CD4-positive, CD25-positive, alpha-beta regulatory T cell (primary cell): Measurements from ENCODE around the gene TEX11. TPM values are rescaled to one million over a fixed set of nuclear protein-coding genes. Genes with fewer than 3 reads are reported as not detected.

Source experiments
- ATAC-seq, 2 donors: fragments of 150-1000 bp; cut with Tn5 transposase; one replicate each; pipeline ENCODE4 v1.10.0; 2021; ENCODE audit warnings: low read depth in 2 of 2, moderate number of reproducible peaks in 2 of 2, moderate library complexity in 1 of 2
- DNase-seq, 3 donors: peaks; one replicate each; pipeline versions ENCODE4 v3.0.0 to v3.0.0-alpha.2; 2012 to 2022; ENCODE audit warnings: mixed read lengths in 1 of 3
- H3K27ac ChIP-seq: one replicate; pipeline ENCODE4 v1.7.0; 2013; ENCODE audit warnings: mild to moderate bottlenecking, low read length; ENCODE audit not compliant: insufficient read depth, poor library complexity, severe bottlenecking
- H3K27me3 ChIP-seq: one replicate; pipeline ENCODE4 v1.7.0; 2013; ENCODE audit warnings: low read length; ENCODE audit not compliant: control insufficient read depth, insufficient read depth
- H3K36me3 ChIP-seq: one replicate; pipeline ENCODE4 v1.7.0; 2013; ENCODE audit warnings: mild to moderate bottlenecking, low read length, moderate library complexity; ENCODE audit not compliant: control insufficient read depth, insufficient read depth
- H3K4me1 ChIP-seq: 2 replicates; pipeline ENCODE4 v1.7.0; 2013; ENCODE audit warnings: mild to moderate bottlenecking, low read length; ENCODE audit not compliant: insufficient read depth, control insufficient read depth, poor library complexity, severe bottlenecking
- H3K4me3 ChIP-seq: one replicate; pipeline ENCODE4 v1.7.0; 2013; ENCODE audit warnings: low read depth, mild to moderate bottlenecking, low read length, moderate library complexity
- H3K9me3 ChIP-seq, 2 experiments: 1 replicate in 1 of 2; 2 replicates in 1 of 2; pipeline ENCODE4 v1.7.0; 2013; ENCODE audit warnings: low read length in 2 of 2, mild to moderate bottlenecking in 1 of 2, moderate library complexity in 1 of 2; ENCODE audit not compliant: control insufficient read depth in 2 of 2
- H3K27ac Mint-ChIP-seq, 3 donors: one replicate each; pipeline ENCODE4 v1.8.0; 2020 to 2022; ENCODE audit warnings: mild to moderate bottlenecking in 3 of 3, mixed read lengths in 3 of 3, moderate library complexity in 2 of 3
- H3K27me3 Mint-ChIP-seq: one replicate; pipeline ENCODE4 v1.8.0; 2022; ENCODE audit warnings: mild to moderate bottlenecking, mixed read lengths
- H3K36me3 Mint-ChIP-seq: one replicate; pipeline ENCODE4 v1.8.0; 2020; ENCODE audit warnings: mixed read lengths
- H3K4me1 Mint-ChIP-seq, 4 donors: one replicate each; pipeline ENCODE4 v1.8.0; 2020 to 2022; ENCODE audit warnings: mixed read lengths in 4 of 4, mild to moderate bottlenecking in 1 of 4
- H3K4me3 Mint-ChIP-seq, 4 donors: one replicate each; pipeline ENCODE4 v1.8.0; 2020 to 2022; ENCODE audit warnings: mild to moderate bottlenecking in 4 of 4, mixed read lengths in 4 of 4, moderate library complexity in 3 of 4
- H3K9me3 Mint-ChIP-seq, 7 donors: one replicate each; pipeline ENCODE4 v1.8.0; 2020 to 2022; ENCODE audit warnings: mixed read lengths in 7 of 7, mild to moderate bottlenecking in 3 of 7, moderate library complexity in 2 of 7
- polyA plus RNA-seq, 4 donors: library from polyadenylated mRNA; unstranded; fragments of 300-500 nt; fragmentation: Illumina TruSeq; gene quantifications; one replicate each; pipeline ENCODE4 v1.2.3, GENCODE V29; 2021
- total RNA-seq: library from RNA; stranded (reverse); gene quantifications from one replicate; pipeline ENCODE4 v1.2.3, GENCODE V29; 2022

TEX11 gene
- total RNA-seq (not detected), polyA plus RNA-seq (not detected)

GRCh38 chrX:70908541-70908940 is at the start of gene TEX11:
Gene TEX11, minus strand, starts transcription at chrX:70908711. Its CDS starts 922 bp downstream, at chrX:70907789.
- Histone ChIP-seq H3K27me3 (no peaks in the 10 kb centered on the region), H3K4me3 (no peak within 1 kb of the TSS), H3K27ac (no peak within 1 kb of the TSS), H3K36me3 (no peaks in the 10 kb centered on the region), H3K9me3 (no peaks in the 10 kb centered on the region), H3K4me1 (no peaks in the 10 kb centered on the region)
- Mint-ChIP-seq H3K4me1 (no peaks in the 10 kb centered on the region), H3K36me3 (no peaks in the 10 kb centered on the region), H3K27me3 (no peaks in the 10 kb centered on the region), H3K9me3 (peaks cover 0 to 3% (median 0%) of the 10 kb centered on the region in 7 donors), H3K27ac (no peak within 1 kb of the TSS), H3K4me3 (no peak within 1 kb of the TSS)
- ATAC-seq = no peak
- no peak for DNase-seq

DNA sequence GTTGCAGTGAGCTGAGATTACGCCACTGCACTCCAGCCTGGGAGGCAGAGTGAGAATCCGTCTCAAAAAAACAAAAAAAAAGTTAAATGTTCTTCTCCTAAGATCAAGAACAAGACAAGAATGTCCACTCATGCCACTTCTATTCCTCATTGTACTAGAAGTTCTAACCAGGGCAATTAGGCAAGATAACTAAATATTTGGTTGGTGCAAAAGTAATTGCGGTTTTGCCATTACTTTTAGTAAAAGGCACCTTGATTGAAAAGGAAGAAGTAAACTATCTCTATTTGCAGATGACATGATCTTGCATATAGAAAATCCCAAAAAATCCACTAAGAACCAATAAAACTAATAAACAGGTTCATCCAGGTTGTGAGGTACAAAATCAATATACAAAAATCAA is 46.4 kb upstream of the TEX11 start:
- H3K9me3 Mint-ChIP-seq = peaks cover 0 to 4% (median 0%) of the 10 kb centered on the region in 7 donors
- Histone ChIP-seq H3K27me3 (no peaks in the 10 kb centered on the region), H3K4me1 (no peaks in the 10 kb centered on the region), H3K36me3 (no peaks in the 10 kb centered on the region), H3K4me3 (no peak overlapping the region), H3K27ac (no peak overlapping the region), H3K9me3 (no peaks in the 10 kb centered on the region)
- H3K36me3 Mint-ChIP-seq = no peaks in the 10 kb centered on the region
- H3K27me3 Mint-ChIP-seq = peaks cover 2% of the 10 kb centered on the region
- no peak overlapping the region for H3K27ac Mint-ChIP-seq
- H3K4me1 Mint-ChIP-seq = no peaks in the 10 kb centered on the region
- no peak for DNase-seq
- no peak overlapping the region for H3K4me3 Mint-ChIP-seq
- no peak for ATAC-seq

GRCh38 chrX:70924294-70924911 is 15.9 kb upstream of the TEX11 start:
- H3K27me3 Mint-ChIP-seq = peaks cover 5% of the 10 kb centered on the region
- peaks cover 0 to 2% (median 0%) of the 10 kb centered on the region in 4 donors for H3K4me1 Mint-ChIP-seq
- Histone ChIP-seq H3K4me1 (no peaks in the 10 kb centered on the region), H3K27ac (no peak overlapping the region), H3K27me3 (peaks cover 4% of the 10 kb centered on the region), H3K9me3 (no peaks in the 10 kb centered on the region), H3K36me3 (no peaks in the 10 kb centered on the region), H3K4me3 (no peak overlapping the region)
- H3K9me3 Mint-ChIP-seq = no peaks in the 10 kb centered on the region
- H3K27ac Mint-ChIP-seq = no peak overlapping the region
- ATAC-seq (no peak), DNase-seq (no peak)
- H3K4me3 Mint-ChIP-seq = no peak overlapping the region
- no peaks in the 10 kb centered on the region for H3K36me3 Mint-ChIP-seq

- no peaks in the 10 kb centered on the region for H3K36me3 ChIP-seq
- H3K9me3 ChIP-seq = no peaks in the 10 kb centered on the region
- peaks cover 5% of the 10 kb centered on the region for H3K27me3 Mint-ChIP-seq
- no peak overlapping the region for H3K4me3 Mint-ChIP-seq
- H3K27ac Mint-ChIP-seq = no peak overlapping the region
- no peaks in the 10 kb centered on the region for H3K4me1 ChIP-seq
- ATAC-seq (no peak), DNase-seq (no peak)
- no peak overlapping the region for H3K4me3 ChIP-seq
- H3K36me3 Mint-ChIP-seq = no peaks in the 10 kb centered on the region
- H3K9me3 Mint-ChIP-seq = no peaks in the 10 kb centered on the region
- H3K4me1 Mint-ChIP-seq = peaks cover 0 to 2% (median 0%) of the 10 kb centered on the region in 4 donors
- no peak overlapping the region for H3K27ac ChIP-seq
- H3K27me3 ChIP-seq = peaks cover 4% of the 10 kb centered on the region
Measured at GRCh38 chrX:70922774-70923473, 14.4 kb upstream of the TEX11 start.

DNA sequence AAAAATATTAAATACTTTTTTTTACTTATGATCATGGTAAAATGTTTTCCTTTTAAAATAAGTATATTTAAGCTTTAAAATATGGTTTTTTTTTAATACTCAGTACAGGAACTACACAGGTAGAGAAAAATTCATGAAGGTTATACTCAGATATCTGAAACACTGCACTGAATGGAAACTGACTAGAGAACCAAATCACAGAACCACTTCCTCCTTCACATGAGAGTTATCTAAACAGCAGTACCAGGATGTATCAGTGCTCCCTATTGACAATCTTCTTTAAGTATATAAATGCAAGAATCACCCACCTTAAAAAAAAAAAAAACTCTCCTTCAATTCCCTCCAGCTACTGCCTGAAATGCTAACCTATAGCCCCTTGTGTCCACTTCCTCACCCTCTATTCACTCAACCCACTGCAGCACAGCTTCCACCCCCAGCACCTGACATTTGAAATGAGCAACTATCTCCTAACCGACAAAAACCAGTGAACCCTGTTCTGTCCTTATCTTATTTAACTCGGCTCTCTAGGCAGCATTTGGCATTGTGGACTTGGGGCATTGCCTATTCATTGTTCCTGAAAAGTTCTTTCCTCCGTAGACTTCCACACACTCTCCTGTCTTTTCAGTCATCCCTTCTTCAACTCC is 13.3 kb upstream of the TEX11 start:
- Mint-ChIP-seq H3K9me3 (no peaks in the 10 kb centered on the region), H3K4me3 (no peak overlapping the region), H3K36me3 (no peaks in the 10 kb centered on the region), H3K27ac (no peak overlapping the region), H3K27me3 (peaks cover 5% of the 10 kb centered on the region), H3K4me1 (peaks cover 0 to 2% (median 0%) of the 10 kb centered on the region in 4 donors)
- Histone ChIP-seq H3K4me3 (no peak overlapping the region), H3K27ac (no peak overlapping the region), H3K27me3 (peaks cover 4% of the 10 kb centered on the region), H3K36me3 (no peaks in the 10 kb centered on the region), H3K4me1 (no peaks in the 10 kb centered on the region), H3K9me3 (no peaks in the 10 kb centered on the region)
- ATAC-seq (no peak), DNase-seq (no peak)

DNA sequence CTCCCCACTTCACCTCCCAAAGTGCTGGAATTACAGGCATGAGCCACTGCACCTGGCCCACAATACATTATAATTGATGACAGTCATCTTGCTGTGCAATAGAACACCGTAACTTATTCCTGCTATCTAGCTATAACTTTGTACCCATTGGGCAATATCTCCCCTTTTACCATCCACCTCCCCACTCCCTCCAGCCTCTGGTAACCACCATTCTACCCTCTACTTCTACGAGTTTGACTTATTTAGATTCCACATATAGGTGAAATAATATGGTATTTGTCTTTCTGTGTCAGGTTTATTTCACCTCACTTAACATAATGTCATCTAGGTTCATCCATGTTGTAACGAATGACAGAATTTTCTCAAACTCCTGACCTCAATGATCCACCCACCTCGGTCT is 8.2 kb upstream of the TEX11 start:
- Mint-ChIP-seq H3K36me3 (no peaks in the 10 kb centered on the region), H3K27ac (no peak overlapping the region), H3K4me3 (no peak overlapping the region), H3K9me3 (no peaks in the 10 kb centered on the region), H3K4me1 (no peaks in the 10 kb centered on the region), H3K27me3 (no peaks in the 10 kb centered on the region)
- H3K27ac ChIP-seq = no peak overlapping the region
- DNase-seq = no peak
- ATAC-seq = no peak
- no peak overlapping the region for H3K4me3 ChIP-seq
- no peaks in the 10 kb centered on the region for H3K36me3 ChIP-seq
- no peaks in the 10 kb centered on the region for H3K9me3 ChIP-seq
- H3K27me3 ChIP-seq = no peaks in the 10 kb centered on the region
- no peaks in the 10 kb centered on the region for H3K4me1 ChIP-seq

- ATAC-seq = no peak
- Histone ChIP-seq H3K27ac (no peak overlapping the region), H3K36me3 (no peaks in the 10 kb centered on the region), H3K9me3 (no peaks in the 10 kb centered on the region), H3K4me1 (no peaks in the 10 kb centered on the region), H3K4me3 (no peak overlapping the region), H3K27me3 (no peaks in the 10 kb centered on the region)
- Mint-ChIP-seq H3K4me3 (no peak overlapping the region), H3K9me3 (peaks cover 0 to 3% (median 0%) of the 10 kb centered on the region in 7 donors), H3K4me1 (no peaks in the 10 kb centered on the region), H3K36me3 (no peaks in the 10 kb centered on the region), H3K27me3 (no peaks in the 10 kb centered on the region), H3K27ac (no peak overlapping the region)
- DNase-seq = no peak
Measured at GRCh38 chrX:70907900-70908299, 611 bp downstream of the TEX11 start.
